ENCODE data around the gene TRIM67. TPM values are rescaled to one million over a fixed set of nuclear protein-coding genes. Genes with fewer than 3 reads are reported as not detected.
"Not testable (repeated sequence)": the region's sequence is repeated elsewhere in the genome, so short reads cannot be mapped to it uniquely, and the experiment has no call there.

TRIM67 gene
- 0.22 TPM for total RNA-seq
- long read RNA-seq, result 0 reads

- DNase-seq (ENCODE audit: low spot score), result no peak
Measured at GRCh38 chr1:231161667-231162296, at the start of gene TRIM67. Gene TRIM67, plus strand, starts transcription at chr1:231162058. Its CDS starts 912 bp downstream, at chr1:231162970.

- DNase-seq (ENCODE audit: low spot score), result no peak
Measured at GRCh38 chr1:231116738-231117137, 45.1 kb upstream of the TRIM67 start.

- DNase-seq (ENCODE audit: low spot score), result no peak
Measured at GRCh38 chr1:231118704-231119453, 43.0 kb upstream of the TRIM67 start.

GRCh38 chr1:231121533-231121932 is 40.3 kb upstream of the TRIM67 start:
- no peak for DNase-seq (ENCODE audit: low spot score)

- DNase-seq (ENCODE audit: low spot score), result no peak
Measured at GRCh38 chr1:231122143-231122542, 39.7 kb upstream of the TRIM67 start.

GRCh38 chr1:231124746-231125145 is 37.1 kb upstream of the TRIM67 start:
- DNase-seq (ENCODE audit: low spot score), result no peak

GRCh38 chr1:231125972-231126580 is 35.8 kb upstream of the TRIM67 start:
- DNase-seq (ENCODE audit: low spot score), result no peak

- DNase-seq (ENCODE audit: low spot score), result not testable (repeated sequence)
Measured at GRCh38 chr1:231127106-231127505, 34.8 kb upstream of the TRIM67 start.

GRCh38 chr1:231128471-231128870 is 33.4 kb upstream of the TRIM67 start:
- DNase-seq (ENCODE audit: low spot score), result not testable (repeated sequence)

- DNase-seq (ENCODE audit: low spot score), result no peak
Measured at GRCh38 chr1:231130544-231130943, 31.3 kb upstream of the TRIM67 start.

- DNase-seq (ENCODE audit: low spot score), result not testable (repeated sequence)
Measured at GRCh38 chr1:231132591-231132990, 29.3 kb upstream of the TRIM67 start.

- DNase-seq (ENCODE audit: low spot score), result no peak
Measured at GRCh38 chr1:231134624-231135023, 27.2 kb upstream of the TRIM67 start.

GRCh38 chr1:231138236-231138635 is 23.6 kb upstream of the TRIM67 start:
- DNase-seq (ENCODE audit: low spot score), result no peak

GRCh38 chr1:231139125-231139649 is 22.7 kb upstream of the TRIM67 start:
- no peak for DNase-seq (ENCODE audit: low spot score)

GRCh38 chr1:231139659-231140654 is 21.9 kb upstream of the TRIM67 start:
- no peak for DNase-seq (ENCODE audit: low spot score)

- no peak for DNase-seq (ENCODE audit: low spot score)
Measured at GRCh38 chr1:231144416-231145193, 17.3 kb upstream of the TRIM67 start.

- DNase-seq (ENCODE audit: low spot score), result no peak
Measured at GRCh38 chr1:231147896-231148295, 14.0 kb upstream of the TRIM67 start.

GRCh38 chr1:231151811-231152210 is 10.0 kb upstream of the TRIM67 start:
- no peak for DNase-seq (ENCODE audit: low spot score)

- no peak for DNase-seq (ENCODE audit: low spot score)
Measured at GRCh38 chr1:231153726-231154125, 8.1 kb upstream of the TRIM67 start.

GRCh38 chr1:231155808-231156207 is 6.0 kb upstream of the TRIM67 start:
- no peak for DNase-seq (ENCODE audit: low spot score)

Measured in mesenteric fat pad (tissue), 1 donor.